ENCODE measurements around the gene NECAP2.

Gene NECAP2

DNA sequence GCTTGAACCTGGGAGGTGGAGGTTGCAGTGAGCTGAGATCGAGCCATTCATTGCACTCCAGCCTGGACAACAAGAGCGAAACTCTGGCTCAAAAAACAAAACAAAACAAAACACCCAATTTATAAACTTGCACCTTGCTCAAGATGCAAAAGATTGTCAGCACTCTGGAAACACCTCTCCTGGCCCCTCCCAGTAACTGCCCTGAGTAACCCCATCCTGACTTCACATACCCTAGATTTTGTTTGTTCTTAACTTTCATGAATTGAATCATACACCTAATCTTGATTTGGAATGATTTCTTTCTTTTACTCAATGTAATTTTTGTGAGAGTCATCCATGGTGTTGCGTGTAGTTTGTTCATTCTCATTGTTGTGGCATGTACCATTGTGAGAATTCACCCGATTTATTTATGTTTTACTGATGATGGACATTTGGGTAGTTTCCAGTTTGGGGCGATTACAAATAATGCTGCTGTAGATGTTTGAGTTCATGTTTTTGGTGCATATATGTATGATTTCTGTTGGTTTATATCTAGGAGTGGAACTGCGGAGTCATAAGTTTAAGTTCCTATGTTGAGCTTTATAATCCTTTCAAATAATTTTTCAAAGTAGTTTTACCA, 10.4 kb downstream of the NECAP2 start:
- TF ChIP-seq, protein P1, sequence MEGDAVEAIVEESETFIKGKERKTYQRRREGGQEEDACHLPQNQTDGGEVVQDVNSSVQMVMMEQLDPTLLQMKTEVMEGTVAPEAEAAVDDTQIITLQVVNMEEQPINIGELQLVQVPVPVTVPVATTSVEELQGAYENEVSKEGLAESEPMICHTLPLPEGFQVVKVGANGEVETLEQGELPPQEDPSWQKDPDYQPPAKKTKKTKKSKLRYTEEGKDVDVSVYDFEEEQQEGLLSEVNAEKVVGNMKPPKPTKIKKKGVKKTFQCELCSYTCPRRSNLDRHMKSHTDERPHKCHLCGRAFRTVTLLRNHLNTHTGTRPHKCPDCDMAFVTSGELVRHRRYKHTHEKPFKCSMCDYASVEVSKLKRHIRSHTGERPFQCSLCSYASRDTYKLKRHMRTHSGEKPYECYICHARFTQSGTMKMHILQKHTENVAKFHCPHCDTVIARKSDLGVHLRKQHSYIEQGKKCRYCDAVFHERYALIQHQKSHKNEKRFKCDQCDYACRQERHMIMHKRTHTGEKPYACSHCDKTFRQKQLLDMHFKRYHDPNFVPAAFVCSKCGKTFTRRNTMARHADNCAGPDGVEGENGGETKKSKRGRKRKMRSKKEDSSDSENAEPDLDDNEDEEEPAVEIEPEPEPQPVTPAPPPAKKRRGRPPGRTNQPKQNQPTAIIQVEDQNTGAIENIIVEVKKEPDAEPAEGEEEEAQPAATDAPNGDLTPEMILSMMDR (IDR thresholded peaks at IDR 0.05): no peak

DNA sequence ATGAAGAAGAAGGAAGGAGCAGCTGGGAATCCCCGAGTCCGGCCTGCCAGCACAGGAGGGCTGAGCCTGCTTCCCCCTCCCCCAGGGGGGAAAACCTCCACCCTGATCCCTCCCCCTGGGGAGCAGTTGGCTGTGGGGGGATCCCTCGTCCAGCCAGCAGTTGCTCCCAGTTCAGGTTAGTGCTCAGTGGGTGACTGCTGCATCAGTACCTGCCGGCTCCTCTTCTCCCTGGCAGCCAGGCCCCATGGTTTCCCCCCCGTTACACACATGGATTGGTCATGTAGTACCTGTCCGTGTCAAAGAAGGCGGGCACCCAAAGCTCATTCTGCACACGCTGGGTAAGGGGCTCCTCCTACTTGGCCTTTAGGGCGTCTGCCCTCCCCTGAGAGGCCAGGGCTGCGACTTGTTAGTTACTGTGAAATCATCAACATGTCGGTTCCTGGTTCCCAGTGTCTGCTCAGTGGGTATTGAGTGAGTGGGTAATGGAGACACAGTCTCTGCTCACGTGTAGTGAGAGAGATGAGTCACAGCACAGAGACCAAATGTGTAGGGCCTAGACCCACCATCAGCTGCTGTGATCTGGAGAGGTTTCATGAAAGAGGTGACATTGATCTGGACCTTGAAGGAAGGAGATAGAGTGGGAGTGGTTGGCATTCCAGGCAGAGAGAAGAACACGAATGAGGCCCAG, 11.5 kb downstream of the NECAP2 start:
- TF ChIP-seq, protein P1 (IDR thresholded peaks at IDR 0.05): no peak

DNA sequence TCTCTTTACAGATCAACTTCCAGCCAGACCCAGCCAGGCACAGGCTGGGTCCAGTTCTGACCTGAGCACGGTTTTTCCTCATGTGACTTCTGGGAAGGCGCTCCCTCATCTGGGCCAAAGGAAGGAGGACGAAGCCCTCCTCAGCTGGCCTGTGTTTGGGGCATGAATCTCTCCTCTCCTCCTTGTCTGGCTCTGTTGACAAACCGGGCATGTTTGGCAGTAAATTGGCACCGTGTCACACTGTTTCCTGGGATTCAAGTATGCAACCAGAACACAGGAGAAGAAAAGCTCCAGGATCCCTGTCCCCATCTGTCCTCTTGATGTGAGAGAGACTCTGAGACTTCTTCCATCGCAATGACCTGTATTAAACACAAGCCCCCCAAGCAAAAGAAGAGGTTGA, 18.3 kb downstream of the NECAP2 start:
- TF ChIP-seq, protein P1 (IDR thresholded peaks at IDR 0.05): no peak

DNA sequence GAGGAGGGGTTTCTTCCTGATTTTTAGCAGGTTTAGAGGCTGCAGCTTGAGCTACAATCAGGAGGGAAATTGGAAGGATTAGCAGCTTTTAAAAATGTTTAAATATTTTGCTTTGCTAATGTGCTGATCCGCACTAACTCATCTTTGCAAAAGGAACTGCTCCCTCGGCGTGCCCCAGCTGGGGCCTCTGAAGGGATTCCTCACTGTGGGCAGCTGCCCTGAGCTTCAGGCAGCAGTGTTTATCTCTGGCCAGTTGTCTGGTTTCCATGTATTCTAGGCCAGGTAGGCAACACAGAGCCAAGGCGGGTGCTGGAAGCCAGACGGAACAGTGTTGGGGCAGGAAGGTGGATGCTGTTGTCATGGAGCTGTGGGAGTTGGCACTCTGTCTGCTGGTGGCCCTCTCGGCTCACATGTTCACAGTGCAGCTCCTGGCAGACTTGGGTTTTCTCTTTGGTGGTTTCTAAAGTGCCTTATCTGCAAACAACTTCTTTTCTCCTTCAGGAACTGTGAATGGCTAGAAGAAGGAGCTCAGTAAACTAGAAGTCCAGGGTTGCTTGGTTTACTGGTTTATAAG, 18.9 kb downstream of the NECAP2 start:
- TF ChIP-seq, protein P1 (IDR thresholded peaks at IDR 0.05): no peak

DNA sequence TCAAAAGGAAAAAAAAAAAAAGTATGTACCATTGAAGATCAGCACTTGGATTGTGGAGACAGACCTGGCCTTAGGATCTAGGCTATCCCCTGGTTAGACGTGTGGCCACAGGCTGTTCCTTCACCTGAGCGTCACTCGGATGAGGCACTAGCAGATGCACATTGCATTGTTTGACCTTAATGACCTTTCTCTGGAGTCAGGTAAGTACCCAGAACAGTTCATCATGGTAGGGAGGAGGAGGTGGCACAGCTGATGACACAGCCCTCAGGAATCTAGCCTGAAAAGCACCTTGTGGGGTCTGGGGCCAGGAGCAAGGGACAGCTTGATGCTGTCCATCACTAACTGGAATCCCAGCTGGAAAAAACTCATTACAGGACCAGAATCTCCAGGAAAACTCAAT, 21.2 kb downstream of the NECAP2 start:
- TF ChIP-seq, protein P1 (IDR thresholded peaks at IDR 0.05): no peak

DNA sequence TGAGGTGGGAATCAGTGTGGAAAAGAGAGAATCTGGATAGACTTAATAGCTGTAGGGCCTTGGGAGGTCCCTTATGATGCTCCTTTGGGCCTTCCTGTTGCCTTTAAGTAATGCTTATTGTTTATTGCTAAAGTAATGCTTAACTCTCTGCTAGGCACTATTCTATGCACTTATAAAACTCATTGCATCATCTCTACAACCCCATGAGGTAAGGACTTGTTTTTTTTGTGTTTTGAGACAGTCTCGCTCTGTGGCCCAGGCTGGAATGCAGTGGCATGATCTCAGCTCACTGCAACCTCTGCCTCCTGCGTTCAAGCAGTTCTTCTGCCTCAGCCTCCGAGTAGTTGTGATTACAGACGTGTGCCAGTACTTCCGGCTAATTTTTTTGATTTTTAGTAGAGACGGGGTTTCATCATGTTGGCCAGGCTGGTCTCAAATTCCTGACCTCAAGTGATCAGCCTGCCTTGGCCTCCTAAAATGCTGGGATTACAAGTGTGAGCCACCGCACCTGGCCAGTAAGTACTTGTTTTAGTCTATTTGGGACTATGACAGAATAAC, 22.3 kb downstream of the NECAP2 start:
- TF ChIP-seq, protein P1 (IDR thresholded peaks at IDR 0.05): no peak

DNA sequence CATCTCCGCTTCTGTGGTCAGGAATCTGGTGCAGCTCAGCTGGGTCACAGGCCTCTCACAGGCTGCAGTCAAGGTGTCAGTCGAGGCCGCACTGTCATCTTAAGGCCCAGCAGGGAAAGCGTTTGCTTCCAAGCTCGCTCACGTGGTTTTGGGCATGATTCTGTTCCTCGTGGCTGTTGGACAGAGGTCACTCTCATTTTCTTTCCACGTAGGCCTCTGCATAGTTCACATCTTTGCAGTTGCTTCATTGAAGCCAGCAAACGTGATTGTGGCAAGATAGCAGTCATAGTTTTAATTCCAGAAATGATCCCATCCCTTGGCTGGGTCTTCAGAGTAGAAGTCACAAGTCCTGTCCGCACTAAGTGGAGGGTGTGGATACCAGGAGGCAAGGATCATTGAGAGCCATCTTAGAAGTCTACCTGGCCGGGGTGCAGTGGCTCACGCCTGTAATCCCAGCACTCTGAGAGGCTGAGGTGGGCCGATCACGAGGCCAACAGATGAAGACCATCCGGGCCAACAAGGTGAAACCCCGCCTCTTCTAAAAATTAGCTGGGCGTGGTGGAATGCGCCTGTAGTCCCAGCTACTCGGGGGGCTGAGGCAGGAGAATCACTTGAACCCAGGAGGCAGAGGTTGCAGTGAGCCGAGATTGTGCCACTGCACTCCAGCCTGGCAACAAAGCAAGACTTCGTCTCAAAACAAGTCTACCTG, 24.5 kb downstream of the NECAP2 start:
- TF ChIP-seq, protein P1 (IDR thresholded peaks at IDR 0.05): no peak
